OCI-LY3 (cell line): ENCODE data around the gene EHBP1L1.

Source experiments
- EZH2phosphoT487 ChIP-seq: fragments of 200-600 bp; shearing (Covaris generic); IDR thresholded peaks from 2 replicates; pipeline ENCODE4 v1.6.1; 2018; ENCODE audit warnings: antibody characterized with exemption, mixed run types, low read depth
- TF ChIP-seq, protein P1 (sequence below): fragments of 200-600, 300-600 bp; sonication (generic); IDR thresholded peaks from 2 replicates; pipeline ENCODE4 v1.5.1; 2014; ENCODE audit warnings: antibody characterized with exemption, low read length, low read depth

DNA sequence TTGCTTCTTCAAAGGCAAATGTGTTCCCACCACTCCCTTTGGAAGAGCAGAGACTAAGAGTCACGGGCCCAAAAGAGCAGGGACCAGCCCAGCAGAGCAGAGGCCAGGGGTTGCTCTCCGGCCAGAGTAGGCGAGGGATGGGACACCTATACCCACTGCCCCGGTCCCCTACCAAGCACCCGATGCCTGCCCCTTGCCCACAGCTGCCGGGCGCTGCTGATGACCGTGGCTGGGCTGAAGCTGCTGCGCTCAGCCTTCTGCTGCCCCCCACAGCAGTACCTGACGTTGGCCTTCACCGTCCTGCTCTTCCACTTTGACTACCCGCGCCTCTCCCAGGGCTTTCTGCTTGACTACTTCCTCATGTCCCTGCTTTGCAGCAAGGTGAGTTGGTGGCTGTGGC, 51.3 kb downstream of the EHBP1L1 start:
- TF ChIP-seq, protein P1, sequence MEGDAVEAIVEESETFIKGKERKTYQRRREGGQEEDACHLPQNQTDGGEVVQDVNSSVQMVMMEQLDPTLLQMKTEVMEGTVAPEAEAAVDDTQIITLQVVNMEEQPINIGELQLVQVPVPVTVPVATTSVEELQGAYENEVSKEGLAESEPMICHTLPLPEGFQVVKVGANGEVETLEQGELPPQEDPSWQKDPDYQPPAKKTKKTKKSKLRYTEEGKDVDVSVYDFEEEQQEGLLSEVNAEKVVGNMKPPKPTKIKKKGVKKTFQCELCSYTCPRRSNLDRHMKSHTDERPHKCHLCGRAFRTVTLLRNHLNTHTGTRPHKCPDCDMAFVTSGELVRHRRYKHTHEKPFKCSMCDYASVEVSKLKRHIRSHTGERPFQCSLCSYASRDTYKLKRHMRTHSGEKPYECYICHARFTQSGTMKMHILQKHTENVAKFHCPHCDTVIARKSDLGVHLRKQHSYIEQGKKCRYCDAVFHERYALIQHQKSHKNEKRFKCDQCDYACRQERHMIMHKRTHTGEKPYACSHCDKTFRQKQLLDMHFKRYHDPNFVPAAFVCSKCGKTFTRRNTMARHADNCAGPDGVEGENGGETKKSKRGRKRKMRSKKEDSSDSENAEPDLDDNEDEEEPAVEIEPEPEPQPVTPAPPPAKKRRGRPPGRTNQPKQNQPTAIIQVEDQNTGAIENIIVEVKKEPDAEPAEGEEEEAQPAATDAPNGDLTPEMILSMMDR = no peak
- TF ChIP-seq EZH2phosphoT487 = no peak
